K562 (cell line): ENCODE measurements around the gene CCDC187. TPM values are rescaled to one million over a fixed set of nuclear protein-coding genes. Genes with fewer than 3 reads are reported as not detected.

Experiments used
- ARNT ChIP-seq, 2 experiments: fragments of 450-650 bp; IDR thresholded peaks; 2 replicates each; pipeline ENCODE4 v1.6.1; 2016; ENCODE audit warnings: mild to moderate bottlenecking in 1 of 2
- BHLHE40 ChIP-seq: IDR thresholded peaks from 2 replicates; pipeline ENCODE4 v1.6.1; 2011; ENCODE audit warnings: low read length, improper control_type of control experiment
- CEBPB ChIP-seq: fragments of 450-650 bp; IDR thresholded peaks from 2 replicates; pipeline ENCODE4 v1.6.1; 2016; ENCODE audit warnings: missing genetic modification characterization, missing compliant biosample characterization
- EWSR1 ChIP-seq: fragments of 450-650 bp; IDR thresholded peaks from 2 replicates; pipeline ENCODE4 v1.6.1; 2018; ENCODE audit warnings: borderline replicate concordance, mild to moderate bottlenecking, low read depth, moderate library complexity; ENCODE audit not compliant: partially characterized antibody
- JUN ChIP-seq, 2 experiments: sonication (generic) in 1 of 2; formaldehyde crosslinking in 1 of 2; IDR thresholded peaks; 2 replicates each; pipeline versions ENCODE4 v1.6.1 to v1.8.0; 2012 to 2022; ENCODE audit warnings: borderline replicate concordance in 2 of 2, mild to moderate bottlenecking in 2 of 2, improper control_type of control experiment in 1 of 2, low read depth in 1 of 2, low read length in 1 of 2, missing genetic modification reagents in 1 of 2
- KDM5B ChIP-seq: fragments of 200-600 bp; sonication (generic); IDR thresholded peaks from 2 replicates; pipeline ENCODE4 v1.6.1; 2012; ENCODE audit warnings: low read depth, mild to moderate bottlenecking, moderate library complexity, low read length, control low read depth, inconsistent platforms; ENCODE audit not compliant: insufficient replicate concordance
- MCM3 ChIP-seq: fragments of 450-650 bp; IDR thresholded peaks from 2 replicates; pipeline ENCODE4 v1.6.1; 2016
- XRCC5 ChIP-seq: fragments of 200-400 bp; formaldehyde crosslinking; IDR thresholded peaks from 2 replicates; pipeline ENCODE4 v1.6.1; 2017; ENCODE audit warnings: low read depth, mild to moderate bottlenecking, low read length
- ZFPM2 ChIP-seq: fragments of 250-450 bp; sonication (Bioruptor Pico); IDR thresholded peaks from 2 replicates; pipeline ENCODE4 v1.5.1; 2022; ENCODE audit warnings: mild to moderate bottlenecking
- ZKSCAN1 ChIP-seq: fragments of 150-350 bp; IDR thresholded peaks from 2 replicates; pipeline ENCODE4 v1.6.1; 2016; ENCODE audit warnings: low read depth, low read length
- ZNF174 ChIP-seq: fragments of 250-450 bp; sonication (Bioruptor Pico); IDR thresholded peaks from 2 replicates; pipeline ENCODE4 v1.4.0; 2020; ENCODE audit warnings: mild to moderate bottlenecking
- ZNF316 ChIP-seq: fragments of 450-650 bp; IDR thresholded peaks from 2 replicates; pipeline ENCODE4 v1.6.1; 2016
- polyA plus RNA-seq, 8 experiments: library from polyadenylated mRNA; depleted of rRNA in 4 of 8; stranded (reverse) in 5 of 8; unstranded in 3 of 8; fragments of >200 nt; fragmentation: Nextera tagmentation in 2 of 8; fragmentation: Illumina TruSeq in 1 of 8; extraction: Ambion mirVana in 2 of 8; extraction: Trizol in 1 of 8; gene quantifications; 2 replicates each; pipeline versions ENCODE4 v1.2.1 to v1.2.3, GENCODE V29; 2011 to 2014; ENCODE audit warnings: inconsistent platforms in 1 of 8, missing spikeins in 1 of 8
- total RNA-seq, 7 experiments: library from RNA; depleted of rRNA in 6 of 7; stranded (reverse); fragments of >200 nt in 6 of 7; fragmentation: Illumina TruSeq in 2 of 7; extraction: Trizol in 2 of 7; gene quantifications; 2 replicates each; pipeline versions ENCODE4 v1.2.1 to v1.2.3, GENCODE V29; 2011 to 2021; ENCODE audit warnings: low replicate concordance in 1 of 7
- TF ChIP-seq, protein P1 (sequence below), 2 experiments: fragments of 450-650 bp in 1 of 2; sonication (generic) in 1 of 2; formaldehyde crosslinking in 1 of 2; IDR thresholded peaks in 1 of 2; conservative IDR thresholded peaks in 1 of 2; 2 replicates each; pipeline versions ENCODE4 v1.6.1 to v1.8.1; 2016 to 2023; ENCODE audit warnings: mild to moderate bottlenecking in 2 of 2, moderate library complexity in 2 of 2, inconsistent platforms in 1 of 2, missing genetic modification reagents in 1 of 2

The CCDC187 gene
- total and polyA plus RNA-seq, 9 of the 15 experiments (the other 6 are each of a cell fraction or from before 2014, with no cell fraction given) = not detected

DNA sequence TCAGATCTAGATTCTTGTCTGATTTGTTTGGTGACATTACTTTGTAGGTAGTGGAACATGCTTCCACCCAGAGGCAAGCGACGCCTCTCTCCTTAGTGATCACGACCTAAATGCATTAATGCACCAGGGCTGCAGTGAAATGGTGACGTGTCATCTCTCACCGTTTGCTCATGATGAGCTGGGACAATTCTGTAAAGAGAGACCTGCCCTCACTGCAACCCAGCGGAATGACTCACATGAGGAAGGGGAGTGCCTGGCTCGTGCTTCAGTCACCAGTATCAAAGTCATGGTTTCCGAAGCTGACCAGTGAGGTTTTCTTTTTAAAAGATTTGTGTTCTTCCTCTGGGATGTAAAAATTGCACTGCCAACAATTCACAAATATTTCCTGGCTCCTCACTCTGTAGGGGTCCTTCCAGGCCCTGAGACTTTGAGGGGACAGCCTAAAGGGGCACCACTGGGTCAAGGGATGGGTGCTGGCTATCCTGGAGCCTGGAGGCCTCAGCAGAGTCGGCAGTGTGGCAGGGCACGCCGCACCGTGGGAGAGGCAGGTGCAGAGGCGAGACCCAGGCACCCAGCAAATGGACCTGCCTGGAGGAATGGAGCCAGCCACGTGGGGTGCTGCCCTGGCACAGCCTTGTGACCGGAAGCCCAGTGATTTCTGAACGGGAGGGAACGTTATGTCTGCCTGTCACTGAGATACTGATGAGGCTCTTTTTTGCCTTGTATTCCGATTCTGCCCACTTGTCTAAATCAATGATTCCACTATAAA lies 75.6 kb downstream of the CCDC187 start (continued):
- TF ChIP-seq XRCC5 (no peak), ARNT (IDR thresholded peaks at IDR 0.05) (no peak), ZKSCAN1 (no peak), EWSR1 (no peak), CEBPB (tag) (no peak), ZNF316 (no peak), MCM3 (no peak), KDM5B (no peak), ZFPM2 (no peak), ZNF174 (no peak), JUN (IDR thresholded peaks at IDR 0.05; ENCODE audit: borderline replicate concordance, low read depth, low read length) (peak; percentile 62), JUN (CRISPR knock-in tag; IDR thresholded peaks at IDR 0.05; ENCODE audit: borderline replicate concordance) (no peak), BHLHE40 (peak; percentile 81)
- TF ChIP-seq, protein P1, sequence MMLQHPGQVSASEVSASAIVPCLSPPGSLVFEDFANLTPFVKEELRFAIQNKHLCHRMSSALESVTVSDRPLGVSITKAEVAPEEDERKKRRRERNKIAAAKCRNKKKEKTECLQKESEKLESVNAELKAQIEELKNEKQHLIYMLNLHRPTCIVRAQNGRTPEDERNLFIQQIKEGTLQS (IDR thresholded peaks at IDR 0.05) = peak; percentile 70
- TF ChIP-seq, protein P1 (CRISPR knock-in tag; conservative IDR thresholded peaks at IDR 0.05) = no peak
